Liver (tissue), 3 donors: ENCODE data around the gene XXYLT1.

Source experiments
- RAD21 ChIP-seq, 2 donors: IDR thresholded peaks; 2 replicates each; pipeline ENCODE4 v1.6.1; 2016; ENCODE audit warnings: antibody characterized with exemption in 2 of 2, mild to moderate bottlenecking in 2 of 2
- TAF1 ChIP-seq: conservative IDR thresholded peaks from 2 replicates; pipeline ENCODE4 v1.6.1; 2016; ENCODE audit warnings: antibody characterized with exemption, mild to moderate bottlenecking
- TF ChIP-seq, protein P1 (sequence below): fragments of 150-350 bp; IDR thresholded peaks from 2 replicates; pipeline ENCODE4 v1.5.1; 2017; ENCODE audit warnings: improper control_type of control experiment, low read depth, low read length; ENCODE audit not compliant: missing input control
- TF ChIP-seq, protein P2 (sequence below): IDR thresholded peaks from 2 replicates; pipeline ENCODE4 v1.6.1; 2016; ENCODE audit warnings: antibody characterized with exemption
- donor health status: healthy.
- donor health status: healthy.

DNA sequence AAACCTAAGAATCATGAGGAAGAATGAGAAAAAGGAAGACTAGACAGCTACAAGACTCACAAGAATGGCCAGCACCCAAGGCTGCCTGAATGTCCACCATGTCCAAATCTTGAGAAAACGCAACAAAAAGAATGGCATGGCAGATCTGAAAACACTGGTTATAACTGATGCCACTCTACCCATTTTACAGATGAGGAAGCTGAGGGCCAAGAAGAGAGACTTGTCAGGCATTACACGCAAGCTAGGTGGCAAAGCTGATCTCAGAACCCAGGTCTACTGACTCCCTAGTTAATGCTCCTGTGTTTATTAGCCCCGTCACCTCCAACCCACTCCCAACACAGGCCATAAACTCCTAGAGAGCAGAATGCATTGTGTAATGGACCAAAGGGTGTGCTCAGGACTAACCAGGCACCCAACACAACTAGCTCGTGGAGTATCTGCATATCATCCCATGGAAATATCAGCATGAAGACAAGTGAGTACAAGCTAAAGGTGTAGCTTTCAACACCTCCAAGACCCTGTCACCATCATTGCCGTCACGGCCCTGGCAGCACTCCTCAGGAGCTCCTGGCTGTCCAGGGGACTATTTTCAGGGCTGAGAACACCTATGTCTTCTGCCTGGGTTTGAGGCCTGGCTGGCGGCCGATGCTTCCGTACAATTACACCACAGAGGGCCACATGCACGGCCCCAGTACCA lies 111.7 kb downstream of the XXYLT1 start:
- TF ChIP-seq RAD21 (IDR thresholded peaks at IDR 0.05) (no peak), TAF1 (no peak)
- TF ChIP-seq, protein P1, sequence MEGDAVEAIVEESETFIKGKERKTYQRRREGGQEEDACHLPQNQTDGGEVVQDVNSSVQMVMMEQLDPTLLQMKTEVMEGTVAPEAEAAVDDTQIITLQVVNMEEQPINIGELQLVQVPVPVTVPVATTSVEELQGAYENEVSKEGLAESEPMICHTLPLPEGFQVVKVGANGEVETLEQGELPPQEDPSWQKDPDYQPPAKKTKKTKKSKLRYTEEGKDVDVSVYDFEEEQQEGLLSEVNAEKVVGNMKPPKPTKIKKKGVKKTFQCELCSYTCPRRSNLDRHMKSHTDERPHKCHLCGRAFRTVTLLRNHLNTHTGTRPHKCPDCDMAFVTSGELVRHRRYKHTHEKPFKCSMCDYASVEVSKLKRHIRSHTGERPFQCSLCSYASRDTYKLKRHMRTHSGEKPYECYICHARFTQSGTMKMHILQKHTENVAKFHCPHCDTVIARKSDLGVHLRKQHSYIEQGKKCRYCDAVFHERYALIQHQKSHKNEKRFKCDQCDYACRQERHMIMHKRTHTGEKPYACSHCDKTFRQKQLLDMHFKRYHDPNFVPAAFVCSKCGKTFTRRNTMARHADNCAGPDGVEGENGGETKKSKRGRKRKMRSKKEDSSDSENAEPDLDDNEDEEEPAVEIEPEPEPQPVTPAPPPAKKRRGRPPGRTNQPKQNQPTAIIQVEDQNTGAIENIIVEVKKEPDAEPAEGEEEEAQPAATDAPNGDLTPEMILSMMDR = no peak
- TF ChIP-seq, protein P2, sequence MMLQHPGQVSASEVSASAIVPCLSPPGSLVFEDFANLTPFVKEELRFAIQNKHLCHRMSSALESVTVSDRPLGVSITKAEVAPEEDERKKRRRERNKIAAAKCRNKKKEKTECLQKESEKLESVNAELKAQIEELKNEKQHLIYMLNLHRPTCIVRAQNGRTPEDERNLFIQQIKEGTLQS = no peak
